Liver (tissue), 9 donors: ENCODE data around the gene CLCN1. TPM values are rescaled to one million over a fixed set of nuclear protein-coding genes. Genes with fewer than 3 reads are reported as not detected.

Experiments used
- DNase-seq: peaks from one replicate; pipeline ENCODE4 v3.0.0-alpha.2; 2017; ENCODE audit warnings: low spot score
- H3K27ac ChIP-seq, 2 donors: one replicate each; pipeline ENCODE4 v1.7.0; 2013; ENCODE audit warnings: inconsistent platforms in 2 of 2, low read length in 2 of 2, control low read depth in 1 of 2, low read depth in 1 of 2, mild to moderate bottlenecking in 1 of 2
- H3K27me3 ChIP-seq, 4 donors: one replicate each; pipeline versions ENCODE4 v1.6.1 to v1.7.0; 2013; ENCODE audit warnings: low read length in 3 of 4, inconsistent platforms in 1 of 4, mild to moderate bottlenecking in 1 of 4, moderate library complexity in 1 of 4; ENCODE audit not compliant: control insufficient read depth in 4 of 4, insufficient read depth in 4 of 4
- H3K36me3 ChIP-seq, 4 donors: one replicate each; pipeline versions ENCODE4 v1.6.1 to v1.7.0; 2013; ENCODE audit warnings: low read length in 3 of 4, mild to moderate bottlenecking in 3 of 4, low read depth in 1 of 4, moderate library complexity in 1 of 4; ENCODE audit not compliant: control insufficient read depth in 4 of 4, insufficient read depth in 3 of 4
- H3K4me1 ChIP-seq, 4 donors: one replicate each; pipeline versions ENCODE4 v1.6.1 to v1.7.0; 2013; ENCODE audit warnings: low read length in 3 of 4, mild to moderate bottlenecking in 3 of 4, moderate library complexity in 1 of 4; ENCODE audit not compliant: control insufficient read depth in 4 of 4, insufficient read depth in 4 of 4
- H3K4me3 ChIP-seq, 3 donors: one replicate each; pipeline versions ENCODE4 v1.6.1 to v1.7.0; 2013; ENCODE audit warnings: low read length in 3 of 3, control low read depth in 1 of 3, low read depth in 1 of 3, mild to moderate bottlenecking in 1 of 3
- H3K9ac ChIP-seq, 2 donors: one replicate each; pipeline ENCODE4 v1.7.0; 2013; ENCODE audit warnings: low read length in 2 of 2, mild to moderate bottlenecking in 2 of 2, moderate library complexity in 2 of 2, control low read depth in 1 of 2, low read depth in 1 of 2
- H3K9me3 ChIP-seq, 4 donors: one replicate each; pipeline versions ENCODE4 v1.6.1 to v1.7.0; 2013; ENCODE audit warnings: low read length in 3 of 4; ENCODE audit not compliant: control insufficient read depth in 4 of 4
- ATF3 ChIP-seq: IDR thresholded peaks from 2 replicates; pipeline ENCODE4 v1.6.1; 2016; ENCODE audit warnings: antibody characterized with exemption
- CTCF ChIP-seq: fragments of 150-350 bp; IDR thresholded peaks from 2 replicates; pipeline ENCODE4 v1.5.1; 2017; ENCODE audit warnings: improper control_type of control experiment, low read depth, low read length; ENCODE audit not compliant: missing input control
- EGR1 ChIP-seq, 2 donors: IDR thresholded peaks; 2 replicates each; pipeline ENCODE4 v1.6.1; 2016 to 2018; ENCODE audit warnings: antibody characterized with exemption in 2 of 2, low read depth in 2 of 2
- FOXA1 ChIP-seq: IDR thresholded peaks from 2 replicates; pipeline ENCODE4 v1.6.1; 2016; ENCODE audit warnings: antibody characterized with exemption
- FOXA2 ChIP-seq: IDR thresholded peaks from 2 replicates; pipeline ENCODE4 v1.6.1; 2016; ENCODE audit warnings: antibody characterized with exemption
- GABPA ChIP-seq, 2 donors: IDR thresholded peaks in 1 of 2; conservative IDR thresholded peaks in 1 of 2; 2 replicates each; pipeline ENCODE4 v1.6.1; 2016; ENCODE audit warnings: antibody characterized with exemption in 2 of 2, mild to moderate bottlenecking in 1 of 2, moderate library complexity in 1 of 2
- HNF4A ChIP-seq, 2 donors: conservative IDR thresholded peaks; 2 replicates each; pipeline ENCODE4 v1.6.1; 2016; ENCODE audit warnings: antibody characterized with exemption in 2 of 2, mild to moderate bottlenecking in 2 of 2
- HNF4G ChIP-seq: IDR thresholded peaks from 2 replicates; pipeline ENCODE4 v1.6.1; 2016; ENCODE audit warnings: antibody characterized with exemption
- JUND ChIP-seq, 2 donors: IDR thresholded peaks; 2 replicates each; pipeline ENCODE4 v1.6.1; 2016; ENCODE audit warnings: antibody characterized with exemption in 2 of 2
- MAX ChIP-seq: IDR thresholded peaks from 2 replicates; pipeline ENCODE4 v1.6.1; 2016; ENCODE audit warnings: antibody characterized with exemption
- NR2F2 ChIP-seq: IDR thresholded peaks from 2 replicates; pipeline ENCODE4 v1.6.1; 2016; ENCODE audit warnings: antibody characterized with exemption
- RAD21 ChIP-seq, 2 donors: IDR thresholded peaks; 2 replicates each; pipeline ENCODE4 v1.6.1; 2016; ENCODE audit warnings: antibody characterized with exemption in 2 of 2, mild to moderate bottlenecking in 2 of 2
- REST ChIP-seq: IDR thresholded peaks from 2 replicates; pipeline ENCODE4 v1.6.1; 2016; ENCODE audit warnings: antibody characterized with exemption, mild to moderate bottlenecking
- RXRA ChIP-seq, 2 donors: IDR thresholded peaks; 2 replicates each; pipeline ENCODE4 v1.6.1; 2017 to 2018; ENCODE audit warnings: antibody characterized with exemption in 2 of 2, mild to moderate bottlenecking in 1 of 2
- SP1 ChIP-seq: IDR thresholded peaks from 2 replicates; pipeline ENCODE4 v1.6.1; 2018; ENCODE audit warnings: antibody characterized with exemption, mild to moderate bottlenecking
- TAF1 ChIP-seq: conservative IDR thresholded peaks from 2 replicates; pipeline ENCODE4 v1.6.1; 2016; ENCODE audit warnings: antibody characterized with exemption, mild to moderate bottlenecking
- YY1 ChIP-seq: IDR thresholded peaks from 2 replicates; pipeline ENCODE4 v1.6.1; 2016; ENCODE audit warnings: antibody characterized with exemption, mild to moderate bottlenecking
- ZBTB33 ChIP-seq: IDR thresholded peaks from 2 replicates; pipeline ENCODE4 v1.6.1; 2016; ENCODE audit warnings: antibody characterized with exemption
- WGBS: extraction: QIAGEN DNeasy Blood & Tissue Kit; methylation state at CpG from one replicate; pipeline ENCODE4 v1.1.7; 2013; 5-methylcytosine and 5-hydroxymethylcytosine counted together
- polyA plus RNA-seq, 2 donors: library from polyadenylated mRNA; stranded (reverse) in 1 of 2; unstranded in 1 of 2; fragments of 200-250 nt in 1 of 2; fragments of >200 nt in 1 of 2; fragmentation: Nextera tagmentation in 1 of 2; extraction: Ambion mirVana in 1 of 2; gene quantifications; one replicate each; pipeline versions ENCODE4 v1.2.1 to v1.2.3, GENCODE V29; 2013 to 2015
- total RNA-seq, 2 donors: library from RNA; depleted of rRNA; stranded (reverse); fragments of >200 nt; gene quantifications; one replicate each; pipeline ENCODE4 v1.2.3, GENCODE V29; 2014
- donor health status: healthy.
- donor health status: healthy.
- donor health status: healthy.
- donor health status: healthy.
- donor health status: healthy.

CLCN1 gene
- total and polyA plus RNA-seq, 4 donors: 0.01 to 0.08 TPM; not detected in 2

- no peak for TF ChIP-seq ZBTB33
- TF ChIP-seq RAD21 (IDR thresholded peaks at IDR 0.05): no peak
- TF ChIP-seq TAF1: no peak
- TF ChIP-seq EGR1 (IDR thresholded peaks at IDR 0.05; ENCODE audit: low read depth in 2 of 2): no peak
- no peak for TF ChIP-seq RXRA (IDR thresholded peaks at IDR 0.05)
- no peak for TF ChIP-seq FOXA2
Measured at GRCh38 chr7:143316492-143316891, 581 bp downstream of the CLCN1 start (continued).

- H3K9me3 ChIP-seq: no peaks in the 10 kb centered on the region
- peak; percentile 37 for DNase-seq
- H3K27ac ChIP-seq: peak overlapping the region; percentile 49 to 76
- H3K36me3 ChIP-seq: no peaks in the 10 kb centered on the region
- no peaks in the 10 kb centered on the region for H3K27me3 ChIP-seq
- H3K4me1 ChIP-seq: peaks cover 8 to 32% (median 18%) of the 10 kb centered on the region in 4 donors
- no peak overlapping the region for H3K4me3 ChIP-seq
- no peak overlapping the region for H3K9ac ChIP-seq
- 30% methylated on average over 5 of the region's 5 CpGs for WGBS
- TF ChIP-seq FOXA2 (no peak), RXRA (IDR thresholded peaks at IDR 0.05) (peak; percentile 100), ZBTB33 (peak; percentile 85), YY1 (peak; percentile 89), FOXA1 (peak; percentile 56), SP1 (peak; percentile 96), HNF4G (peak; percentile 48), GABPA (IDR thresholded peaks at IDR 0.05 in 1 of 2, conservative IDR thresholded peaks at IDR 0.05 in 1 of 2) (peak in 1 of 2 donors; percentile 46), NR2F2 (peak; percentile 73), CTCF (peak; percentile 39), MAX (peak; percentile 99), EGR1 (IDR thresholded peaks at IDR 0.05; ENCODE audit: low read depth in 2 of 2) (peak in 1 of 2 donors; percentile 84), REST (peak; percentile 70), JUND (IDR thresholded peaks at IDR 0.05) (peak; percentile 63 to 73), ATF3 (no peak), TAF1 (no peak), HNF4A (conservative IDR thresholded peaks at IDR 0.05) (peak; percentile 81 to 91), RAD21 (IDR thresholded peaks at IDR 0.05) (peak; percentile 63 to 78)
Measured at GRCh38 chr7:143318661-143319060, 2.8 kb downstream of the CLCN1 start.
